ENCODE results near the gene PPP2R2B.

DNA sequence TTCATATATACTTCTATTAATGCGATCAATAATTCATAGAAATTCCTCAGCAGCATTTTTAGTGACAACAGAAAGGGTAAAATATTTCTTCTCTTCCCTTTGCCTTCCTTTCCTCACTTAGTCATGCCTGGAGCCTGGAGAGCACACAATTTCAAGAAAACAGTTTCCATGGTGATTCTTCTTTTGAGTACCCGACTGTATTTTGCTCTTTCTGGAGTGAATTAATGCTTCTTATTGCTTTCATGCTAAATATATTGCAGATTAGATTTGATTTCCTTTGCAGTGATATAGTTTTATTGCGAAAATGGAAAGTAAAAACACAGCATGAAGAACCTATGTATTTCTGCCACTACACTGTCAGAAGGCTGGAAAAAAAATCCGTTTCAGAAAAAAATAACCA is 153.5 kb downstream of the PPP2R2B start:
- TF ChIP-seq, protein P1, sequence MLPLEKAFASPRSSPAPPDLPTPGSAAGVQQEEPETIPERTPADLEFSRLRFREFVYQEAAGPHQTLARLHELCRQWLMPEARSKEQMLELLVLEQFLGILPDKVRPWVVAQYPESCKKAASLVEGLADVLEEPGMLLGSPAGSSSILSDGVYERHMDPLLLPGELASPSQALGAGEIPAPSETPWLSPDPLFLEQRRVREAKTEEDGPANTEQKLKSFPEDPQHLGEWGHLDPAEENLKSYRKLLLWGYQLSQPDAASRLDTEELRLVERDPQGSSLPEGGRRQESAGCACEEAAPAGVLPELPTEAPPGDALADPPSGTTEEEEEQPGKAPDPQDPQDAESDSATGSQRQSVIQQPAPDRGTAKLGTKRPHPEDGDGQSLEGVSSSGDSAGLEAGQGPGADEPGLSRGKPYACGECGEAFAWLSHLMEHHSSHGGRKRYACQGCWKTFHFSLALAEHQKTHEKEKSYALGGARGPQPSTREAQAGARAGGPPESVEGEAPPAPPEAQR (CRISPR knock-in tag; IDR thresholded peaks at IDR 0.05): no peak
- TF ChIP-seq, protein P2, sequence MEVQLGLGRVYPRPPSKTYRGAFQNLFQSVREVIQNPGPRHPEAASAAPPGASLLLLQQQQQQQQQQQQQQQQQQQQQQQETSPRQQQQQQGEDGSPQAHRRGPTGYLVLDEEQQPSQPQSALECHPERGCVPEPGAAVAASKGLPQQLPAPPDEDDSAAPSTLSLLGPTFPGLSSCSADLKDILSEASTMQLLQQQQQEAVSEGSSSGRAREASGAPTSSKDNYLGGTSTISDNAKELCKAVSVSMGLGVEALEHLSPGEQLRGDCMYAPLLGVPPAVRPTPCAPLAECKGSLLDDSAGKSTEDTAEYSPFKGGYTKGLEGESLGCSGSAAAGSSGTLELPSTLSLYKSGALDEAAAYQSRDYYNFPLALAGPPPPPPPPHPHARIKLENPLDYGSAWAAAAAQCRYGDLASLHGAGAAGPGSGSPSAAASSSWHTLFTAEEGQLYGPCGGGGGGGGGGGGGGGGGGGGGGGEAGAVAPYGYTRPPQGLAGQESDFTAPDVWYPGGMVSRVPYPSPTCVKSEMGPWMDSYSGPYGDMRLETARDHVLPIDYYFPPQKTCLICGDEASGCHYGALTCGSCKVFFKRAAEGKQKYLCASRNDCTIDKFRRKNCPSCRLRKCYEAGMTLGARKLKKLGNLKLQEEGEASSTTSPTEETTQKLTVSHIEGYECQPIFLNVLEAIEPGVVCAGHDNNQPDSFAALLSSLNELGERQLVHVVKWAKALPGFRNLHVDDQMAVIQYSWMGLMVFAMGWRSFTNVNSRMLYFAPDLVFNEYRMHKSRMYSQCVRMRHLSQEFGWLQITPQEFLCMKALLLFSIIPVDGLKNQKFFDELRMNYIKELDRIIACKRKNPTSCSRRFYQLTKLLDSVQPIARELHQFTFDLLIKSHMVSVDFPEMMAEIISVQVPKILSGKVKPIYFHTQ (CRISPR knock-in tag; IDR thresholded peaks at IDR 0.05): no peak
- TF ChIP-seq, protein P3, sequence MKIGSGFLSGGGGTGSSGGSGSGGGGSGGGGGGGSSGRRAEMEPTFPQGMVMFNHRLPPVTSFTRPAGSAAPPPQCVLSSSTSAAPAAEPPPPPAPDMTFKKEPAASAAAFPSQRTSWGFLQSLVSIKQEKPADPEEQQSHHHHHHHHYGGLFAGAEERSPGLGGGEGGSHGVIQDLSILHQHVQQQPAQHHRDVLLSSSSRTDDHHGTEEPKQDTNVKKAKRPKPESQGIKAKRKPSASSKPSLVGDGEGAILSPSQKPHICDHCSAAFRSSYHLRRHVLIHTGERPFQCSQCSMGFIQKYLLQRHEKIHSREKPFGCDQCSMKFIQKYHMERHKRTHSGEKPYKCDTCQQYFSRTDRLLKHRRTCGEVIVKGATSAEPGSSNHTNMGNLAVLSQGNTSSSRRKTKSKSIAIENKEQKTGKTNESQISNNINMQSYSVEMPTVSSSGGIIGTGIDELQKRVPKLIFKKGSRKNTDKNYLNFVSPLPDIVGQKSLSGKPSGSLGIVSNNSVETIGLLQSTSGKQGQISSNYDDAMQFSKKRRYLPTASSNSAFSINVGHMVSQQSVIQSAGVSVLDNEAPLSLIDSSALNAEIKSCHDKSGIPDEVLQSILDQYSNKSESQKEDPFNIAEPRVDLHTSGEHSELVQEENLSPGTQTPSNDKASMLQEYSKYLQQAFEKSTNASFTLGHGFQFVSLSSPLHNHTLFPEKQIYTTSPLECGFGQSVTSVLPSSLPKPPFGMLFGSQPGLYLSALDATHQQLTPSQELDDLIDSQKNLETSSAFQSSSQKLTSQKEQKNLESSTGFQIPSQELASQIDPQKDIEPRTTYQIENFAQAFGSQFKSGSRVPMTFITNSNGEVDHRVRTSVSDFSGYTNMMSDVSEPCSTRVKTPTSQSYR (CRISPR knock-in tag; IDR thresholded peaks at IDR 0.05): no peak
- TF ChIP-seq, protein P4, sequence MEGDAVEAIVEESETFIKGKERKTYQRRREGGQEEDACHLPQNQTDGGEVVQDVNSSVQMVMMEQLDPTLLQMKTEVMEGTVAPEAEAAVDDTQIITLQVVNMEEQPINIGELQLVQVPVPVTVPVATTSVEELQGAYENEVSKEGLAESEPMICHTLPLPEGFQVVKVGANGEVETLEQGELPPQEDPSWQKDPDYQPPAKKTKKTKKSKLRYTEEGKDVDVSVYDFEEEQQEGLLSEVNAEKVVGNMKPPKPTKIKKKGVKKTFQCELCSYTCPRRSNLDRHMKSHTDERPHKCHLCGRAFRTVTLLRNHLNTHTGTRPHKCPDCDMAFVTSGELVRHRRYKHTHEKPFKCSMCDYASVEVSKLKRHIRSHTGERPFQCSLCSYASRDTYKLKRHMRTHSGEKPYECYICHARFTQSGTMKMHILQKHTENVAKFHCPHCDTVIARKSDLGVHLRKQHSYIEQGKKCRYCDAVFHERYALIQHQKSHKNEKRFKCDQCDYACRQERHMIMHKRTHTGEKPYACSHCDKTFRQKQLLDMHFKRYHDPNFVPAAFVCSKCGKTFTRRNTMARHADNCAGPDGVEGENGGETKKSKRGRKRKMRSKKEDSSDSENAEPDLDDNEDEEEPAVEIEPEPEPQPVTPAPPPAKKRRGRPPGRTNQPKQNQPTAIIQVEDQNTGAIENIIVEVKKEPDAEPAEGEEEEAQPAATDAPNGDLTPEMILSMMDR (IDR thresholded peaks at IDR 0.05): no peak
- TF ChIP-seq NR1H2 (CRISPR knock-in tag; IDR thresholded peaks at IDR 0.05): no peak
- TF ChIP-seq, protein P5, sequence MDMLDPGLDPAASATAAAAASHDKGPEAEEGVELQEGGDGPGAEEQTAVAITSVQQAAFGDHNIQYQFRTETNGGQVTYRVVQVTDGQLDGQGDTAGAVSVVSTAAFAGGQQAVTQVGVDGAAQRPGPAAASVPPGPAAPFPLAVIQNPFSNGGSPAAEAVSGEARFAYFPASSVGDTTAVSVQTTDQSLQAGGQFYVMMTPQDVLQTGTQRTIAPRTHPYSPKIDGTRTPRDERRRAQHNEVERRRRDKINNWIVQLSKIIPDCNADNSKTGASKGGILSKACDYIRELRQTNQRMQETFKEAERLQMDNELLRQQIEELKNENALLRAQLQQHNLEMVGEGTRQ (CRISPR knock-in tag; IDR thresholded peaks at IDR 0.05): no peak
